Mucosa of descending colon (tissue), 3 donors: ENCODE measurements around the gene CYP46A1. TPM values are rescaled to one million over a fixed set of nuclear protein-coding genes. Genes with fewer than 3 reads are reported as not detected.
A peak's percentile ranks its signal among the peaks of the same experiment; 100 is the strongest.

Experiments used
- ATAC-seq: fragments of 200-7000 bp; cut with Tn5 transposase; one replicate; pipeline ENCODE4 v1.9.1; 2020; ENCODE audit warnings: mild to moderate bottlenecking, moderate library complexity
- DNase-seq, 3 donors: peaks; one replicate each; pipeline ENCODE4 v3.0.0-alpha.2; 2020
- H3K36me3 ChIP-seq: fragments of 200-600 bp; one replicate; pipeline ENCODE4 v1.8.0; 2021; ENCODE audit warnings: low read depth, mild to moderate bottlenecking
- H3K4me1 ChIP-seq: fragments of 200-600 bp; one replicate; pipeline ENCODE4 v1.8.0; 2021; ENCODE audit warnings: low read depth, mild to moderate bottlenecking
- H3K4me3 ChIP-seq: fragments of 200-600 bp; one replicate; pipeline ENCODE4 v1.8.0; 2021; ENCODE audit warnings: mild to moderate bottlenecking
- H3K9me3 ChIP-seq: fragments of 200-600 bp; one replicate; pipeline ENCODE4 v1.8.0; 2021; ENCODE audit warnings: mild to moderate bottlenecking
- intact Hi-C, 2 donors: fragments of 100-400 bp; cut with DNase I in 1 of 2; cut with micrococcal nuclease in 1 of 2; formaldehyde crosslinking; loops; one replicate each; pipeline versions ENCODE4 v1.11.0 to v1.11.1; 2022; cut with DNase I, micrococcal nuclease
- total RNA-seq, 3 donors: library from RNA; stranded (reverse); fragmentation: NEBNext Ultra II Directional in 2 of 3; extraction: Animal tissue kit (Norgen Biotek cat#: 25700) in 2 of 3; gene quantifications; one replicate each; pipeline versions ENCODE4 v1.2.1 to v1.2.4, GENCODE V29; 2021 to 2023
- TF ChIP-seq, protein P1 (sequence below): fragments of 200-600 bp; IDR thresholded peaks from one replicate; pipeline ENCODE4 v1.8.0; 2022; ENCODE audit warnings: antibody characterized with exemption, mild to moderate bottlenecking
- donor health status: DM: no; HTN: no; CAD: no; lungs with moderate emphysema.
- donor health status: DM: no; HTN: no; CAD: no.
- donor health status: DM: no; HTN: yes; CAD: no.

Gene CYP46A1
- total RNA-seq, 3 donors from 2014 or later: 0.14 to 1.0 (median 0.22) TPM

- Histone ChIP-seq H3K36me3 (no peaks in the 10 kb centered on the region), H3K4me3 (no peak overlapping the region), H3K4me1 (no peaks in the 10 kb centered on the region), H3K9me3 (no peaks in the 10 kb centered on the region)
- intact Hi-C loops: no loop called here
- DNase-seq (no peak), ATAC-seq (no peak)
- TF ChIP-seq, protein P1, sequence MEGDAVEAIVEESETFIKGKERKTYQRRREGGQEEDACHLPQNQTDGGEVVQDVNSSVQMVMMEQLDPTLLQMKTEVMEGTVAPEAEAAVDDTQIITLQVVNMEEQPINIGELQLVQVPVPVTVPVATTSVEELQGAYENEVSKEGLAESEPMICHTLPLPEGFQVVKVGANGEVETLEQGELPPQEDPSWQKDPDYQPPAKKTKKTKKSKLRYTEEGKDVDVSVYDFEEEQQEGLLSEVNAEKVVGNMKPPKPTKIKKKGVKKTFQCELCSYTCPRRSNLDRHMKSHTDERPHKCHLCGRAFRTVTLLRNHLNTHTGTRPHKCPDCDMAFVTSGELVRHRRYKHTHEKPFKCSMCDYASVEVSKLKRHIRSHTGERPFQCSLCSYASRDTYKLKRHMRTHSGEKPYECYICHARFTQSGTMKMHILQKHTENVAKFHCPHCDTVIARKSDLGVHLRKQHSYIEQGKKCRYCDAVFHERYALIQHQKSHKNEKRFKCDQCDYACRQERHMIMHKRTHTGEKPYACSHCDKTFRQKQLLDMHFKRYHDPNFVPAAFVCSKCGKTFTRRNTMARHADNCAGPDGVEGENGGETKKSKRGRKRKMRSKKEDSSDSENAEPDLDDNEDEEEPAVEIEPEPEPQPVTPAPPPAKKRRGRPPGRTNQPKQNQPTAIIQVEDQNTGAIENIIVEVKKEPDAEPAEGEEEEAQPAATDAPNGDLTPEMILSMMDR: no peak
Observed at GRCh38 chr14:99764222-99764706, 80.2 kb downstream of the CYP46A1 start.

DNA sequence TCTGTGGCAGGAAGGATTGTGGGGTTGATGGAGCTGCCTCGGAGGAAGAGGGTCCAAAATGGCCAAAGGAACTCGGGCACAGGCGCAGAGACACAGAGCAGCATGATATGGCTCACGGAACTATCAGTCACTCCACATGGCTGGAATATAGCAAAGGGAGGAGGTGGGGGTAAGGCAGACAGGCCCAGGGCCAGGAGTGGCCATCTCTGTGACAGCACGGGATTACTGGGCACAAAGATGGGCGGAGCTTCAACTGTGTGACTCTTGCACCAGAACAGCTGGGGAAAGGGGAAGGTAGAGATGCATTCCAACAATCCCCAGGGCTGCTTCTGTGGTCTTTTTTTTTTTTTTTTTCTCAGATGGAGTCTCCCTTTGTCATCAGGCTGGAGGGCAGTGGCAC, 84.3 kb downstream of the CYP46A1 start:
- no peak for DNase-seq
- Histone ChIP-seq H3K36me3 (no peaks in the 10 kb centered on the region), H3K4me3 (no peak overlapping the region), H3K4me1 (no peaks in the 10 kb centered on the region), H3K9me3 (no peaks in the 10 kb centered on the region)
- ATAC-seq: peak; percentile 8
- TF ChIP-seq, protein P1: no peak
- intact Hi-C loops: no loop called here

- TF ChIP-seq, protein P1: no peak
Observed at GRCh38 chr14:99769123-99769522, 85.0 kb downstream of the CYP46A1 start.

GRCh38 chr14:99769799-99770198, 85.7 kb downstream of the CYP46A1 start:
- no peak for ATAC-seq
- intact Hi-C loops: no loop called here
- Histone ChIP-seq H3K4me1 (no peaks in the 10 kb centered on the region), H3K36me3 (no peaks in the 10 kb centered on the region), H3K9me3 (no peaks in the 10 kb centered on the region), H3K4me3 (no peak overlapping the region)
- TF ChIP-seq, protein P1: no peak
- DNase-seq: no peak

More at GRCh38 chr14:99769123-99769522, 85.0 kb downstream of the CYP46A1 start:
- H3K4me3 ChIP-seq: no peak overlapping the region
- ATAC-seq (no peak), DNase-seq (no peak)
- no peaks in the 10 kb centered on the region for H3K36me3 ChIP-seq
- intact Hi-C loops: no loop called here
- H3K9me3 ChIP-seq: no peaks in the 10 kb centered on the region
- H3K4me1 ChIP-seq: no peaks in the 10 kb centered on the region

DNA sequence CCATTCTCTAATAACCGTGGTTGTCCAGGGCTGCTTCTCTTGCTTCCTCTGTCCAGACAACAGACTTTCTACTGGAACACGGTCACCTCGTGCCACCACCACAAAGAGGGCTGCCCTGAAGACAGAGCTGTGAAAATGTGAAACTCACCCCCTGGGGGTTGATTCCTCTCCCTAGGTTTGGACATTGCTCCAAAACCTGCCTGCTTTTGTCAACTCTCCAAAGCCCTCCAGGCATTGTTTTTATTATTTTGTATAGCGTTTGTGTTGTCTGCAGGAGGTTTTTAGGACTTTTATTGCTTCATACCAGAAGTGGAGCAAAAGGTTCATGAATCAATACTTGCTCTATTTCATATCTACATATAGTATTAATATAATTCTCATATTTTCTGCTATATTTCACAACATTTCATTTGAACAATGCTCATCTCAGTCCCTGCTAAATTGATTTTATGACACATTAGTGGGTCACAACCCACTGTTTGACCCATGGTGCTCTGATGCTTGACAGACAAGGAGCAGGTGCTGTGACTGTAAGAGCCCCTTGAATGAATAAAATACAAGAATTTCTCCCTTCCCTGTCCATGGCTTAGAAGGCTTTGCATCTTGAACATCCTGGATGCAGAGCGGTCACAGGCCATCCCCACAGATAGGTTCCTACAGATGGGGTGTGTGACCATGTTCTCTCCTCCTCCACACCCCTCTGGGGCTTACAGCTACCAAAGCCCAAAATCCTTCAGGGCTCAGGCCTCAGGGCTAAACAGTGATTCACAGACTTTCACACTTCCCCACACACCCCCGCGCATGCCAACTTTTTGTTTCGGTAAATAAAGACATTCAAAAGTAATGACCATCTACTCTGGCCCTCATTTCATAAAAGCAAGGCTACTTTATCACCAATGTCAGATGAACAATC, 88.5 kb downstream of the CYP46A1 start:
- ATAC-seq (no peak), DNase-seq (no peak)
- TF ChIP-seq, protein P1: no peak
- H3K4me3 ChIP-seq: no peak overlapping the region
- H3K36me3 ChIP-seq: no peaks in the 10 kb centered on the region
- no peaks in the 10 kb centered on the region for H3K9me3 ChIP-seq
- no peaks in the 10 kb centered on the region for H3K4me1 ChIP-seq
- intact Hi-C loops: no loop called here
